Epithelial cell of proximal tubule (primary cell): Measurements from ENCODE around the gene NR2E3. TPM values are rescaled to one million over a fixed set of nuclear protein-coding genes. Genes with fewer than 3 reads are reported as not detected.

Source experiments
- DNase-seq: peaks from one replicate; pipeline ENCODE4 v3.0.0-alpha.2; 2011; ENCODE audit warnings: low read depth
- H3K4me3 ChIP-seq: 2 replicates; pipeline ENCODE4 v1.5.1; 2011; ENCODE audit warnings: low read depth, mild to moderate bottlenecking, low read length
- CTCF ChIP-seq: conservative IDR thresholded peaks from 2 replicates; pipeline ENCODE4 v1.5.1; 2012; ENCODE audit warnings: low read depth, mild to moderate bottlenecking, low read length
- total RNA-seq: library from RNA; depleted of rRNA; stranded (reverse); fragments of >200 nt; gene quantifications from 2 replicates; pipeline ENCODE4 v1.2.3, GENCODE V29; 2015

NR2E3 gene
- total RNA-seq: not detected in 2 replicates

DNA sequence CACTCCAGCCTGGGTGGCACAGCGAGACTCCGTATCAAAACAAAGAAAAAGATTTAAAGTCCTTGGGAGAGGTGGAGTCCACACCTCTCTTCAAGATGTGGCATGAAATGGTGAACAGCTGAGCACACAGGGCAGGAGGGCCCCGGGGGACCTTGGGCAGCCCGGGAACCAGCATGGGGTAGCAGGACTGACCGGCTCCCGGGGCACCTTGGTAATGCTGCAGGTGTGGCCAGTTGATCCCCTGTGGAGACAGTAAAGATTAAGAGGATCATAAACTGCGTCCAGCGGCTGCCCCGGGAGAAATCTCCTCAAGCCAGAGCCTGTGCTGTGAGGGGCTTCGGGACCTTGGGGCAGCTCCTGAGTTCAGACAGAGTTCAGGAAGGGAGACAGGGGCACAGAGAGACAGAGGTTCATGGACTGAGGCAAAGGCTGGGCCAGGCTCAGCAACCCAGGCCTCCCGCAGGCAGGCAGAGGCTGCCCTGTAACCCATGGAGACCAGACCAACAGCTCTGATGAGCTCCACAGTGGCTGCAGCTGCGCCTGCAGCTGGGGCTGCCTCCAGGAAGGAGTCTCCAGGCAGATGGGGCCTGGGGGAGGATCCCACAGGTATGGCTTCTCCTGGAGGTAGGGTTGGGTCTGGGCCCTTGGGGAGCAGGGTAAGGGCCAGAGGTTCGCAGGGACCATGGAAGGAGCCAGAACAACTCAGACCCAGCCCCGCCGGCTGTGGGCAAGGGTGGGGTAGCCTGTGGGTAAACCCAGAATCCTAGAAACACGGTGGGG is at the start of gene NR2E3:
TSS of gene NR2E3 (plus strand) at position 299 of the 780 bp plus-strand sequence. CDS start at position 489, 190 bp downstream.
- no peak for TF ChIP-seq CTCF
- H3K4me3 ChIP-seq: no peak within 1 kb of the TSS
- no peak for DNase-seq

GRCh38 chr15:71760852-71761251 is 49.5 kb upstream of the NR2E3 start:
- TF ChIP-seq CTCF: no peak
- H3K4me3 ChIP-seq: no peak overlapping the region

GRCh38 chr15:71761649-71762048 is 48.7 kb upstream of the NR2E3 start:
- DNase-seq: peak; percentile 93
- no peak for TF ChIP-seq CTCF
- H3K4me3 ChIP-seq: no peak overlapping the region

More at GRCh38 chr15:71760852-71761251, 49.5 kb upstream of the NR2E3 start:
- no peak for DNase-seq

- no peak for DNase-seq
- H3K4me3 ChIP-seq: no peak overlapping the region
- TF ChIP-seq CTCF: no peak
Observed at GRCh38 chr15:71768184-71768583, 42.2 kb upstream of the NR2E3 start.

GRCh38 chr15:71773206-71773859 is 37.0 kb upstream of the NR2E3 start:
- no peak for DNase-seq
- no peak for TF ChIP-seq CTCF
- H3K4me3 ChIP-seq: no peak overlapping the region

GRCh38 chr15:71775856-71776255 is 34.5 kb upstream of the NR2E3 start:
- H3K4me3 ChIP-seq: no peak overlapping the region
- no peak for DNase-seq
- TF ChIP-seq CTCF: no peak
